A549 (cell line): ENCODE measurements around the gene LUC7L2. TPM values are rescaled to one million over a fixed set of nuclear protein-coding genes. Genes with fewer than 3 reads are reported as not detected.

Experiments used
- ATAC-seq, 2 experiments: fragments of 200-7000 bp in 1 of 2; fragments of >200 bp in 1 of 2; cut with Nextera tagmentation in 1 of 2; cut with Tn5 transposase in 1 of 2; 3 replicates each; pipeline versions ENCODE4 v1.8.0 to v1.9.1; 2018 to 2020; ENCODE audit warnings: mild to moderate bottlenecking in 1 of 2, moderate library complexity in 1 of 2
- CTCF ChIA-PET: fragments of 300-600 bp; sonication (Branson Sonifier 250); formaldehyde crosslinking; extraction: SDS; loops from one replicate; lab custom pipeline; 2021; ENCODE audit warnings: antibody characterized with exemption, inconsistent platforms; lab: Yijun Ruan, JAX
- POLR2A ChIA-PET: fragments of 350-600 bp; formaldehyde crosslinking; extraction: SDS; loops from one replicate; lab custom pipeline; 2021; ENCODE audit warnings: antibody characterized with exemption, inconsistent platforms; lab: Yijun Ruan, JAX
- DNase-seq, 2 experiments: peaks; one replicate each; pipeline versions ENCODE4 v3.0.0 to v3.0.0-alpha.2; 2011 to 2016; ENCODE audit warnings: low read depth in 1 of 2, low spot score in 1 of 2
- FAIRE-seq: peaks from 2 replicates; lab custom pipeline; 2011; peaks lifted over from hg19 to GRCh38; lab: Jason Lieb, UNC
- H3K27ac ChIP-seq, 2 experiments: fragments of >200 bp; sonication (Bioruptor Twin); formaldehyde crosslinking; 3 replicates each; pipeline ENCODE4 v1.5.1; 2016 to 2017
- H3K4me1 ChIP-seq: fragments of >200 bp; sonication (Bioruptor Twin); formaldehyde crosslinking; 3 replicates; pipeline ENCODE4 v1.6.1; 2016
- H3K4me2 ChIP-seq: fragments of >200 bp; sonication (Bioruptor Twin); formaldehyde crosslinking; 3 replicates; pipeline ENCODE4 v1.6.1; 2016
- H3K4me3 ChIP-seq: fragments of >200 bp; sonication (Bioruptor Twin); formaldehyde crosslinking; 3 replicates; pipeline ENCODE4 v1.5.1; 2016
- H3K9me3 ChIP-seq: fragments of >200 bp; sonication (Bioruptor Twin); formaldehyde crosslinking; 3 replicates; pipeline ENCODE4 v1.6.1; 2016
- BHLHE40 ChIP-seq: IDR thresholded peaks from 2 replicates; pipeline ENCODE4 v1.6.1; 2012; ENCODE audit warnings: low read depth, low read length, inconsistent platforms
- CBX2 ChIP-seq: fragments of 200-600 bp; sonication (generic); IDR thresholded peaks from 2 replicates; pipeline ENCODE4 v1.6.1; 2016; ENCODE audit warnings: low read depth, mild to moderate bottlenecking, borderline replicate concordance
- CBX8 ChIP-seq: fragments of 200-600 bp; sonication (generic); IDR thresholded peaks from 2 replicates; pipeline ENCODE4 v1.6.1; 2016
- CHD4 ChIP-seq: fragments of 200-600 bp; sonication (generic); IDR thresholded peaks from 2 replicates; pipeline ENCODE4 v1.6.1; 2016; ENCODE audit warnings: antibody characterized with exemption, mild to moderate bottlenecking, borderline replicate concordance
- EHMT2 ChIP-seq: fragments of 200-600 bp; sonication (generic); IDR thresholded peaks from 2 replicates; pipeline ENCODE4 v1.6.1; 2016; ENCODE audit warnings: antibody characterized with exemption, low read depth, mild to moderate bottlenecking, moderate library complexity
- EP300 ChIP-seq, 2 experiments: fragments of >200 bp; sonication (Bioruptor Twin); formaldehyde crosslinking; IDR thresholded peaks; 2 replicates in 1 of 2; 3 replicates in 1 of 2; pipeline ENCODE4 v1.6.1; 2016 to 2017
- ESRRA ChIP-seq: fragments of 150-350 bp; IDR thresholded peaks from 2 replicates; pipeline ENCODE4 v1.6.1; 2014; ENCODE audit warnings: mild to moderate bottlenecking, low read length, borderline replicate concordance
- FOSL2 ChIP-seq, 2 experiments: fragments of 450-650 bp in 1 of 2; fragments of >200 bp in 1 of 2; sonication (Bioruptor Twin) in 1 of 2; formaldehyde crosslinking; IDR thresholded peaks; 2 replicates each; pipeline versions ENCODE4 v1.5.0 to v1.6.1; 2016 to 2020; ENCODE audit warnings: mild to moderate bottlenecking in 1 of 2, moderate library complexity in 1 of 2
- FOXS1 ChIP-seq: fragments of 250-450 bp; sonication (Bioruptor Pico); IDR thresholded peaks from 2 replicates; pipeline ENCODE4 v1.5.0; 2020; ENCODE audit warnings: mild to moderate bottlenecking, moderate library complexity
- HOXB13 ChIP-seq: fragments of 250-450 bp; sonication (Bioruptor Pico); IDR thresholded peaks from 2 replicates; pipeline ENCODE4 v1.5.0; 2020; ENCODE audit warnings: low read depth, mild to moderate bottlenecking, moderate library complexity
- JUNB ChIP-seq: fragments of >200 bp; sonication (Bioruptor Twin); formaldehyde crosslinking; IDR thresholded peaks from 2 replicates; pipeline ENCODE4 v1.6.1; 2016
- KDM1A ChIP-seq: fragments of 200-600 bp; sonication (generic); IDR thresholded peaks from 2 replicates; pipeline ENCODE4 v1.6.1; 2016; ENCODE audit warnings: low read depth, mild to moderate bottlenecking
- KDM5A ChIP-seq: fragments of 200-600 bp; sonication (generic); IDR thresholded peaks from 2 replicates; pipeline ENCODE4 v1.6.1; 2016; ENCODE audit warnings: antibody characterized with exemption, mild to moderate bottlenecking
- MAZ ChIP-seq: fragments of 150-350 bp; IDR thresholded peaks from 2 replicates; pipeline ENCODE4 v1.6.1; 2014; ENCODE audit warnings: antibody characterized with exemption, low read depth, low read length, borderline replicate concordance
- NFE2L2 ChIP-seq: fragments of 150-350 bp; conservative IDR thresholded peaks from 2 replicates; pipeline ENCODE4 v1.6.1; 2014; ENCODE audit warnings: low read length
- NPAS2 ChIP-seq: fragments of 250-450 bp; sonication (Bioruptor Pico); IDR thresholded peaks from 2 replicates; pipeline ENCODE4 v1.8.0; 2022; ENCODE audit warnings: mild to moderate bottlenecking, moderate library complexity, borderline replicate concordance
- NR3C1 ChIP-seq: fragments of >200 bp; sonication (Bioruptor Twin); formaldehyde crosslinking; IDR thresholded peaks from 3 replicates; pipeline ENCODE4 v1.6.1; 2017
- PHF8 ChIP-seq: fragments of 200-600 bp; sonication (generic); IDR thresholded peaks from 2 replicates; pipeline ENCODE4 v1.6.1; 2016; ENCODE audit warnings: low read depth, mild to moderate bottlenecking, antibody characterized with exemption, moderate library complexity, borderline replicate concordance
- POLR2A ChIP-seq: IDR thresholded peaks from 2 replicates; pipeline ENCODE4 v1.6.1; 2012; ENCODE audit warnings: mild to moderate bottlenecking, low read length
- POLR2AphosphoS2 ChIP-seq: conservative IDR thresholded peaks from 2 replicates; pipeline ENCODE4 v1.6.1; 2012; ENCODE audit warnings: low read length, improper control_type of control experiment, inconsistent platforms
- RAD21 ChIP-seq, 2 experiments: fragments of >200 bp in 1 of 2; sonication (Bioruptor Twin) in 1 of 2; formaldehyde crosslinking in 1 of 2; IDR thresholded peaks in 1 of 2; conservative IDR thresholded peaks in 1 of 2; 2 replicates in 1 of 2; 3 replicates in 1 of 2; pipeline ENCODE4 v1.6.1; 2012 to 2018; ENCODE audit warnings: inconsistent platforms in 1 of 2
- RFX5 ChIP-seq: fragments of 450-650 bp; IDR thresholded peaks from 2 replicates; pipeline ENCODE4 v1.7.1; 2014; ENCODE audit warnings: antibody characterized with exemption, mild to moderate bottlenecking, moderate library complexity
- TFCP2L1 ChIP-seq: fragments of 250-450 bp; sonication (Bioruptor Pico); IDR thresholded peaks from 2 replicates; pipeline ENCODE4 v1.5.0; 2021; ENCODE audit warnings: mild to moderate bottlenecking
- TP53 ChIP-seq: fragments of 250-450 bp; sonication (Bioruptor Pico); IDR thresholded peaks from 2 replicates; pipeline ENCODE4 v1.5.0; 2021; ENCODE audit warnings: mild to moderate bottlenecking, moderate library complexity
- ZNF302 ChIP-seq: fragments of 250-450 bp; sonication (Bioruptor Pico); IDR thresholded peaks from 2 replicates; pipeline ENCODE4 v1.9.0; 2021; ENCODE audit warnings: inconsistent platforms, mild to moderate bottlenecking, moderate library complexity
- WGBS: methylation state at CpG from one replicate; pipeline ENCODE4 v1.1.6; 2017; ENCODE audit errors: missing lambda C conversion rate; 5-methylcytosine and 5-hydroxymethylcytosine counted together
- polyA plus RNA-seq, 4 experiments: library from polyadenylated mRNA; depleted of rRNA in 3 of 4; stranded (reverse); fragments of >200 nt; fragmentation: RNase III in 1 of 4; extraction: RNeasy Plus Mini Kit Qiagen cat#74134 plus additional on column Dnase treatment in 1 of 4; gene quantifications; 2 replicates in 3 of 4; 3 replicates in 1 of 4; pipeline ENCODE4 v1.2.3, GENCODE V29; 2011 to 2017
- TF ChIP-seq, protein P1 (sequence below): fragments of >200 bp; sonication (Bioruptor Twin); formaldehyde crosslinking; IDR thresholded peaks from 3 replicates; pipeline ENCODE4 v1.5.1; 2016
- TF ChIP-seq, protein P2 (sequence below): fragments of 150-350 bp; IDR thresholded peaks from 2 replicates; pipeline ENCODE4 v1.6.1; 2014; ENCODE audit warnings: low read depth, mild to moderate bottlenecking, low read length
- TF ChIP-seq, protein P3 (sequence below): fragments of >200 bp; sonication (Bioruptor Twin); formaldehyde crosslinking; IDR thresholded peaks from 3 replicates; pipeline ENCODE4 v1.6.1; 2016
- TF ChIP-seq, protein P4 (sequence below): fragments of 250-450 bp; sonication (Bioruptor Pico); IDR thresholded peaks from 2 replicates; pipeline ENCODE4 v1.5.0; 2021; ENCODE audit warnings: mild to moderate bottlenecking, moderate library complexity, borderline replicate concordance
- TF ChIP-seq, protein P5 (sequence below): IDR thresholded peaks from 2 replicates; pipeline ENCODE4 v1.6.1; 2012

The LUC7L2 gene
- polyA plus RNA-seq, 2 of the 4 experiments (the other 2 are of a cell fraction) = 49.5 to 75.7 TPM

DNA sequence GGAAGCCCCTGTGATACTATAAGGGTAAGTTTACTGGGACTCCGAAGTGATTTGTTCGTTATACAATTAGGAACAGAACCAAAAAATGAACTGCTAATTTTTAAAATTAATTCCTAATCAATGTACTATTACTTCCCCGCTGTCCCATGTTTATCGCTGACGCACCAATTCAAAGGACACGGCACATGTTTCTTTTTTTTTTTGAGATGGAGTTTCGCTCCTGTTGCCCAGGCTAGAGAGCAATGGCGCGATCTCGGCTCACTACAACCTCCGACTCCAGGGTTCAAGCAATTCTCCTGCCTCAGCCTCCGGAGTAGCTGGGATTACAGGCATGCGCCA lies 20.0 kb upstream of the LUC7L2 start:
- no peak for ATAC-seq
- peaks cover 11% of the 10 kb centered on the region for H3K9me3 ChIP-seq
- DNase-seq = no peak
- FAIRE-seq = no peak
- 93% methylated on average over 13 of the region's 13 CpGs for WGBS
- ChIA-PET POLR2A (interaction anchor here (1.2 to 1.9 kb wide), 2 partner anchors 20 to 206 kb away, joined by 4 to 18 read pairs; partner anchors contain the start of gene LUC7L2), CTCF (interaction anchor here (0.7 to 3.9 kb wide), 10 partner anchors 10 to 1378 kb away, joined by 3 to 24 read pairs (median 4); no protein-coding TSS in a partner anchor)
- H3K27ac ChIP-seq = peak overlapping the region; percentile 94 to 98
- H3K4me2 ChIP-seq = peak overlapping the region; percentile 34; the same call in 1 of the 3 replicates
- TF ChIP-seq PHF8 = peak; percentile 30; the same call in 1 of the 2 replicates
- no peak for TF ChIP-seq NFE2L2
- TF ChIP-seq CHD4 = peak; percentile 76; the same call in 1 of the 2 replicates
- no peak for TF ChIP-seq RFX5
- TF ChIP-seq EP300 (IDR thresholded peaks at IDR 0.05) = no peak
- TF ChIP-seq, protein P1, sequence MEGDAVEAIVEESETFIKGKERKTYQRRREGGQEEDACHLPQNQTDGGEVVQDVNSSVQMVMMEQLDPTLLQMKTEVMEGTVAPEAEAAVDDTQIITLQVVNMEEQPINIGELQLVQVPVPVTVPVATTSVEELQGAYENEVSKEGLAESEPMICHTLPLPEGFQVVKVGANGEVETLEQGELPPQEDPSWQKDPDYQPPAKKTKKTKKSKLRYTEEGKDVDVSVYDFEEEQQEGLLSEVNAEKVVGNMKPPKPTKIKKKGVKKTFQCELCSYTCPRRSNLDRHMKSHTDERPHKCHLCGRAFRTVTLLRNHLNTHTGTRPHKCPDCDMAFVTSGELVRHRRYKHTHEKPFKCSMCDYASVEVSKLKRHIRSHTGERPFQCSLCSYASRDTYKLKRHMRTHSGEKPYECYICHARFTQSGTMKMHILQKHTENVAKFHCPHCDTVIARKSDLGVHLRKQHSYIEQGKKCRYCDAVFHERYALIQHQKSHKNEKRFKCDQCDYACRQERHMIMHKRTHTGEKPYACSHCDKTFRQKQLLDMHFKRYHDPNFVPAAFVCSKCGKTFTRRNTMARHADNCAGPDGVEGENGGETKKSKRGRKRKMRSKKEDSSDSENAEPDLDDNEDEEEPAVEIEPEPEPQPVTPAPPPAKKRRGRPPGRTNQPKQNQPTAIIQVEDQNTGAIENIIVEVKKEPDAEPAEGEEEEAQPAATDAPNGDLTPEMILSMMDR = no peak
- no peak for TF ChIP-seq RAD21 (conservative IDR thresholded peaks at IDR 0.05 in 1 of 2, IDR thresholded peaks at IDR 0.05 in 1 of 2)
- TF ChIP-seq POLR2A = no peak
- peaks cover 9% of the 10 kb centered on the region; the same call in 1 of the 3 replicates for H3K4me1 ChIP-seq
- H3K4me3 ChIP-seq = peak overlapping the region; percentile 83

DNA sequence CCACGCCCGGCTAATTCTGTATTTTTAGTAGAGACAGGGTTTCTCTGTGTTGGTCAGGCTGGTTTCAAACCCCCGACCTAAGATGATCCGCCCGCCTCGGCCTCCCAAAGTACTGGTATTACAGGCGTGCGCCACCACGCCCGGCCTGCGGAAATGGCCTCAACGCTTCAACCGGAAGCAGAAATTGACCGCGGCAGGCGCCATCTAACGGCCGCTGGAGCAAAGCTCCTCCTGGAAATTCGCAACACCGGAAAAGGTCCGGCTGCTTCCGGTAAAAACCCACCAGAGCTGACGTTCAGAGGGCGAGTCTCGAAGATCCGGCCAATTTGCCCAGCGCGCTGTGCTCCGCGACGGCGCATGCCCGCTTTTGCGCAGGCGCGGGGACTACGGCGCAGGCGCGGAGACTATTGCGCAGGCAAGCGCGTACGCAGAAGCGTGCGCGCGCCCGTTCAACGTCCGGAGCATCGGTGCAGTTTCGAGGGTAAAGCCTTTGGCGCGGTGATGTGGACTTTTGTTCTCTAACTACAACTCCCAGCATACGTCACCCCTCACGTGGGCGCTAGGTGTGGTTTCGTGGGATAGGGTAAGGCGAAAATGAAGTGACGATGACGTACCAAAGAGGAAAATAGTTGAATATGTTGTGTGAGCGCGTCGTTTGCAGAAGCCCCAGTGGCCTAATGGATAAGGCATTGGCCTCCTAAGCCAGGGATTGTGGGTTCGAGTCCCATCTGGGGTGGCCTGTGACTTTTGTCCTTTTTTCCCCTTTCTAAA lies 19.5 kb upstream of the LUC7L2 start:
- H3K4me1 ChIP-seq = peaks cover 9% of the 10 kb centered on the region; the same call in 1 of the 3 replicates
- H3K4me2 ChIP-seq = peak overlapping the region; percentile 88
- H3K9me3 ChIP-seq = peaks cover 11% of the 10 kb centered on the region
- ChIA-PET POLR2A (interaction anchor here (0.5 to 1.9 kb wide), 6 partner anchors 11 to 576 kb away, joined by 3 to 18 read pairs (median 4); partner anchors contain the start of gene LUC7L2), CTCF (interaction anchor here (0.6 to 3.9 kb wide), 15 partner anchors 11 to 1474 kb away, joined by 3 to 24 read pairs (median 3); no protein-coding TSS in a partner anchor)
- DNase-seq = peak; percentile 95 to 99
- H3K4me3 ChIP-seq = peak overlapping the region; percentile 83
- WGBS = 6% methylated on average over 47 of the region's 66 CpGs
- ATAC-seq = peak; percentile 87
- FAIRE-seq = peak; percentile 85
- H3K27ac ChIP-seq = peak overlapping the region; percentile 94 to 98
- no peak for TF ChIP-seq ZNF302 (CRISPR knock-in tag)
- peak; percentile 60; the same call in 1 of the 2 replicates for TF ChIP-seq HOXB13 (CRISPR knock-in tag)
- no peak for TF ChIP-seq CBX2
- no peak for TF ChIP-seq KDM5A
- no peak for TF ChIP-seq POLR2AphosphoS2
- 0 out of 2 replicates have a peak, but pooled peaks have one; percentile 31 for TF ChIP-seq FOXS1
- TF ChIP-seq, protein P2, sequence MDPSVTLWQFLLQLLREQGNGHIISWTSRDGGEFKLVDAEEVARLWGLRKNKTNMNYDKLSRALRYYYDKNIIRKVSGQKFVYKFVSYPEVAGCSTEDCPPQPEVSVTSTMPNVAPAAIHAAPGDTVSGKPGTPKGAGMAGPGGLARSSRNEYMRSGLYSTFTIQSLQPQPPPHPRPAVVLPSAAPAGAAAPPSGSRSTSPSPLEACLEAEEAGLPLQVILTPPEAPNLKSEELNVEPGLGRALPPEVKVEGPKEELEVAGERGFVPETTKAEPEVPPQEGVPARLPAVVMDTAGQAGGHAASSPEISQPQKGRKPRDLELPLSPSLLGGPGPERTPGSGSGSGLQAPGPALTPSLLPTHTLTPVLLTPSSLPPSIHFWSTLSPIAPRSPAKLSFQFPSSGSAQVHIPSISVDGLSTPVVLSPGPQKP = no peak
- no peak for TF ChIP-seq NPAS2
- no peak for TF ChIP-seq JUNB
- TF ChIP-seq BHLHE40 = 0 out of 2 replicates have a peak, but pooled peaks have one; percentile 21
- no peak for TF ChIP-seq ESRRA
- TF ChIP-seq, protein P3, sequence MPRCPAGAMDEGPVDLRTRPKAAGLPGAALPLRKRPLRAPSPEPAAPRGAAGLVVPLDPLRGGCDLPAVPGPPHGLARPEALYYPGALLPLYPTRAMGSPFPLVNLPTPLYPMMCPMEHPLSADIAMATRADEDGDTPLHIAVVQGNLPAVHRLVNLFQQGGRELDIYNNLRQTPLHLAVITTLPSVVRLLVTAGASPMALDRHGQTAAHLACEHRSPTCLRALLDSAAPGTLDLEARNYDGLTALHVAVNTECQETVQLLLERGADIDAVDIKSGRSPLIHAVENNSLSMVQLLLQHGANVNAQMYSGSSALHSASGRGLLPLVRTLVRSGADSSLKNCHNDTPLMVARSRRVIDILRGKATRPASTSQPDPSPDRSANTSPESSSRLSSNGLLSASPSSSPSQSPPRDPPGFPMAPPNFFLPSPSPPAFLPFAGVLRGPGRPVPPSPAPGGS = no peak
- TF ChIP-seq MAZ = no peak
- TF ChIP-seq TFCP2L1 = no peak
- no peak for TF ChIP-seq NR3C1
- TF ChIP-seq EHMT2 = no peak
- TF ChIP-seq FOSL2 (IDR thresholded peaks at IDR 0.05) = no peak
- peak; percentile 33; the same call in 1 of the 2 replicates for TF ChIP-seq FOSL2 (CRISPR knock-in tag; IDR thresholded peaks at IDR 0.05)
- TF ChIP-seq CBX8 = no peak
- TF ChIP-seq, protein P4, sequence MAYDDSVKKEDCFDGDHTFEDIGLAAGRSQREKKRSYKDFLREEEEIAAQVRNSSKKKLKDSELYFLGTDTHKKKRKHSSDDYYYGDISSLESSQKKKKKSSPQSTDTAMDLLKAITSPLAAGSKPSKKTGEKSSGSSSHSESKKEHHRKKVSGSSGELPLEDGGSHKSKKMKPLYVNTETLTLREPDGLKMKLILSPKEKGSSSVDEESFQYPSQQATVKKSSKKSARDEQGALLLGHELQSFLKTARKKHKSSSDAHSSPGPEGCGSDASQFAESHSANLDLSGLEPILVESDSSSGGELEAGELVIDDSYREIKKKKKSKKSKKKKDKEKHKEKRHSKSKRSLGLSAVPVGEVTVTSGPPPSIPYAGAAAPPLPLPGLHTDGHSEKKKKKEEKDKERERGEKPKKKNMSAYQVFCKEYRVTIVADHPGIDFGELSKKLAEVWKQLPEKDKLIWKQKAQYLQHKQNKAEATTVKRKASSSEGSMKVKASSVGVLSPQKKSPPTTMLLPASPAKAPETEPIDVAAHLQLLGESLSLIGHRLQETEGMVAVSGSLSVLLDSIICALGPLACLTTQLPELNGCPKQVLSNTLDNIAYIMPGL (CRISPR knock-in tag) = peak; percentile 67; the same call in 1 of the 2 replicates
- peak; percentile 23; the same call in 1 of the 2 replicates for TF ChIP-seq TP53 (CRISPR knock-in tag)
- TF ChIP-seq KDM1A = peak; percentile 84; the same call in 1 of the 2 replicates
- TF ChIP-seq, protein P5, sequence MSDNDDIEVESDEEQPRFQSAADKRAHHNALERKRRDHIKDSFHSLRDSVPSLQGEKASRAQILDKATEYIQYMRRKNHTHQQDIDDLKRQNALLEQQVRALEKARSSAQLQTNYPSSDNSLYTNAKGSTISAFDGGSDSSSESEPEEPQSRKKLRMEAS = peak; percentile 76
